Measurements from ENCODE around the gene PTPRZ1. TPM values are rescaled to one million over a fixed set of nuclear protein-coding genes. Genes with fewer than 3 reads are reported as not detected.

PTPRZ1 gene
- total and polyA plus RNA-seq, 4 experiments from 2014 or later, result not detected

DNA sequence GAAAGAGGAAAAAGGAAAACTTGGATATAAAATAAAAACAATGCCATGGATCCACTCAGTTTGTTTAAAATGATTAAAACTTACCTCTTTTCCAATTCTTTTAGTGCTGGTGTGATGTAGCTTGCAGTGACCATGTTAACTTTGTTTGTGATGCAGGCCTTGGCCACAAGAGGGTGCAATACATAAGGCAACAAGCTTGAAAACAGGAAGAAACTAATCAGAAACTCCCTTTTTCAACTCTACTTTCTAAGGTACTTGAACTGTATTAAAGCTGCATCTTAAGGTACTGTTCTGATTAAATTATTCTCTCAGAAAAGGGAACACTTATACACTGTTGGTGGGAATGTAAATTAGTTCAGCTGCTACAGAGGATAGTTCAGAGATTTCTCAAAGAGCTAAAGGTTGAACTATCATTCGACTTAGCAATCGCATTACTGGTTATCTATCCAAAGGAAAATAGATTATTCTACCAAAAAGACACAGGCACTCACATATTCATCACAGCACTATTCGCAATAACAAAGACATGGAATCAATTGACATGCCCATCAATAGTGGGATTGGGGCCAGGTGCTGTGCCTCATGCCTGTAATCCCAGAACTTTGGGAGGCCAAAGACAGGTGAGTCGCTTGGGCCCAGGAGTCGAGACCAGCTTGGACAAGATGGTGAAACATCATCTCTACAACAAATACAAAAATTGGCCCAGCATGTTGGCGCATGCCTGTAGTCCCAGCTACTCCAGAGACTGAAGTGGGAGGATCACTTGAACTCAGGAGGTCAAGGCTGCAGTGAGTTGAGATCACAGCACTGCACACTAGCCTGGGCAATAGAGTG is 220.2 kb downstream of the PTPRZ1 start:
- no peaks in the 10 kb centered on the region for H3K27me3 ChIP-seq (ENCODE audit: insufficient read depth, low read length)
- CTCF ChIA-PET (ENCODE audit: partially characterized antibody), result interaction anchor here (1.1 to 2.0 kb wide), 3 partner anchors 10 to 437 kb away, joined by 3 to 5 read pairs (median 3); no protein-coding TSS in a partner anchor
- POLR2A ChIA-PET (ENCODE audit: partially characterized antibody), result no interaction called here
- peak in 4 of 5 donors; percentile 22 to 34 (median 28) for DNase-seq
- H3K27ac ChIP-seq (ENCODE audit: low read depth, low read length), result no peak overlapping the region
- no peaks in the 10 kb centered on the region for H3K4me1 Mint-ChIP-seq
- no peaks in the 10 kb centered on the region for H3K36me3 Mint-ChIP-seq
- no peaks in the 10 kb centered on the region for H3K27me3 Mint-ChIP-seq
- H3K4me1 ChIP-seq (ENCODE audit: insufficient read depth, low read length), result no peaks in the 10 kb centered on the region
- no peaks in the 10 kb centered on the region for H3K36me3 ChIP-seq (ENCODE audit: insufficient read depth, low read length)
- H3K9me3 Mint-ChIP-seq, result peaks cover 0 to 3% (median 0%) of the 10 kb centered on the region in 8 donors
- H3K9me3 ChIP-seq (ENCODE audit: control insufficient read depth in 1 of 2, low read length in 2 of 2), result no peaks in the 10 kb centered on the region
- H3K4me3 ChIP-seq (ENCODE audit: low read length in 2 of 2), result no peak overlapping the region
- H3K27ac Mint-ChIP-seq, result peak overlapping the region in 1 of 7 donors; percentile 22
- no peak overlapping the region for H3K4me3 Mint-ChIP-seq
- intact Hi-C loops (cut with micrococcal nuclease), result loop anchor here (5.0 kb wide), 2 partner anchors 434 to 1059 kb away; no protein-coding TSS in a partner anchor

DNA sequence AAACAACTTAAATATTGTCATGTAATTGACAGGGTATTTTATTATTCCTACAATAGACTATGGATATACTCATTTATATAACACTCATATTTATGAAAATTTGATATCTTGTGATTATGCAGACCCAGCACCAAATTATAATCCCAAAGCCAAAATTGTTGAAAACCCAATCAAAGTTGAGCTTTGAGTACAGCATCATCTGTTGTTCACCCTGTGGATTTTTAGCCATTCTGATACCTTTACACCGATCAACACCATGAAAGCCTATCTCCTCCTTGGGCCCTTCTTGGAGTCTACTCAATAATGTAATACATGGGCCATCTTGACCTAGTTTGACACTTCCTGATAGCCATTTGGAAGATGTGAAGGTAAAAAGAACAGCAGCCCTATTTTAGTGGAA is 221.6 kb downstream of the PTPRZ1 start:
- DNase-seq, result no peak
- Histone ChIP-seq H3K36me3 (ENCODE audit: insufficient read depth, low read length) (no peaks in the 10 kb centered on the region), H3K9me3 (ENCODE audit: control insufficient read depth in 1 of 2, low read length in 2 of 2) (no peaks in the 10 kb centered on the region), H3K4me3 (ENCODE audit: low read length in 2 of 2) (no peak overlapping the region), H3K4me1 (ENCODE audit: insufficient read depth, low read length) (no peaks in the 10 kb centered on the region), H3K27ac (ENCODE audit: low read depth, low read length) (no peak overlapping the region), H3K27me3 (ENCODE audit: insufficient read depth, low read length) (no peaks in the 10 kb centered on the region)
- peaks cover 0 to 4% (median 0%) of the 10 kb centered on the region in 8 donors for H3K9me3 Mint-ChIP-seq
- POLR2A ChIA-PET (ENCODE audit: partially characterized antibody), result no interaction called here
- no peak overlapping the region for H3K27ac Mint-ChIP-seq
- H3K4me3 Mint-ChIP-seq, result no peak overlapping the region
- intact Hi-C loops (cut with micrococcal nuclease), result loop anchor here (5.0 kb wide), 2 partner anchors 433 to 1058 kb away; no protein-coding TSS in a partner anchor
- H3K36me3 Mint-ChIP-seq, result no peaks in the 10 kb centered on the region
- no peaks in the 10 kb centered on the region for H3K4me1 Mint-ChIP-seq
- CTCF ChIA-PET (ENCODE audit: partially characterized antibody), result no interaction called here
- no peaks in the 10 kb centered on the region for H3K27me3 Mint-ChIP-seq

DNA sequence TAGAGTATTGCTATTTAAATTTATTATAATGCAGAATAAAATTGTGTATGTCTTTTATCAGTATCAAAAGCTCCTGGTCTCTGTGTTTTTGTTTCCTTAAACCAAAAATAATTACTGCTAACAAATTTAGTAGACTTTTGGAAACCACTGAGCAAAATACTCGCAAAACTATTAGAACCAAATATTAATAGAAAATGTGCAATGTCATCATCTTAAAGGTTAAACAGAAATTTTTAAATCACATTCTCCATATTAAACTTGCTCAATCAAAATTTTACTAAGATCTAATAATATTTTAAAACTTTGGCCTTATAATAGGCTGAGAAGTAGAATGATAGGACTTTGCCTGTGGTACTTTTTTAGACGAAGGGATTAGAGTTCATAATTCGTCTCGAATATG is 222.7 kb downstream of the PTPRZ1 start:
- H3K27ac ChIP-seq (ENCODE audit: low read depth, low read length), result no peak overlapping the region
- peaks cover 0 to 7% (median 1%) of the 10 kb centered on the region in 8 donors for H3K9me3 Mint-ChIP-seq
- H3K36me3 Mint-ChIP-seq, result peaks cover 0 to 3% of the 10 kb centered on the region in 2 donors
- H3K36me3 ChIP-seq (ENCODE audit: insufficient read depth, low read length), result no peaks in the 10 kb centered on the region
- H3K27me3 Mint-ChIP-seq, result no peaks in the 10 kb centered on the region
- no peaks in the 10 kb centered on the region for H3K4me1 ChIP-seq (ENCODE audit: insufficient read depth, low read length)
- no peaks in the 10 kb centered on the region for H3K9me3 ChIP-seq (ENCODE audit: control insufficient read depth in 1 of 2, low read length in 2 of 2)
- no peak overlapping the region for H3K4me3 ChIP-seq (ENCODE audit: low read length in 2 of 2)
- H3K4me1 Mint-ChIP-seq, result no peaks in the 10 kb centered on the region
- POLR2A ChIA-PET (ENCODE audit: partially characterized antibody), result no interaction called here
- H3K27ac Mint-ChIP-seq, result no peak overlapping the region
- no peak overlapping the region for H3K4me3 Mint-ChIP-seq
- H3K27me3 ChIP-seq (ENCODE audit: insufficient read depth, low read length), result no peaks in the 10 kb centered on the region
- DNase-seq, result no peak
- CTCF ChIA-PET (ENCODE audit: partially characterized antibody), result no interaction called here
- intact Hi-C loops (cut with micrococcal nuclease), result no loop called here

DNA sequence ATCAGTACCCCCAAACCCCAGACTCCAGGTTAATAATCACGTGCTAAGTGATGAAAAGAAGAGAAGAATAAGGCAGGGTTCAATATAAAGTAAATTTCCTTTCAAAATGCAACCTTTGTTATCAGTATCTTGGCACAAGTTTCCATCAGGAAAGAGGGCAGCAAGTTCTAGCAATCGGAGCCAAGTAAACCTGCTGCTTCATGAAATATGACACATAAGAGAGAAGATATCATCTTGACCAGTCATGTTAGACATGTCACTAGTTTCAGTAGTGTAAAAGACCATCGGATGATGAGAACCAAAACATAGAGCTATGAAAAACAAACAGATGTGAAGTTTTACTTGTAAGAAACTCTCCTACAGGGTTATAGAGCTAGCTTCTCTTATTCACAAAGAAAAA is 227.1 kb downstream of the PTPRZ1 start:
- Mint-ChIP-seq H3K4me3 (no peak overlapping the region), H3K36me3 (peaks cover 2 to 16% of the 10 kb centered on the region in 2 donors), H3K27ac (no peak overlapping the region), H3K27me3 (no peaks in the 10 kb centered on the region), H3K4me1 (no peaks in the 10 kb centered on the region), H3K9me3 (peaks cover 0 to 33% (median 26%) of the 10 kb centered on the region in 8 donors)
- no peak for DNase-seq
- no peaks in the 10 kb centered on the region for H3K27me3 ChIP-seq (ENCODE audit: insufficient read depth, low read length)
- no peak overlapping the region for H3K4me3 ChIP-seq (ENCODE audit: low read length in 2 of 2)
- no peak overlapping the region for H3K27ac ChIP-seq (ENCODE audit: low read depth, low read length)
- POLR2A ChIA-PET (ENCODE audit: partially characterized antibody), result no interaction called here
- no peaks in the 10 kb centered on the region for H3K36me3 ChIP-seq (ENCODE audit: insufficient read depth, low read length)
- CTCF ChIA-PET (ENCODE audit: partially characterized antibody), result no interaction called here
- no peaks in the 10 kb centered on the region for H3K9me3 ChIP-seq (ENCODE audit: control insufficient read depth in 1 of 2, low read length in 2 of 2)
- H3K4me1 ChIP-seq (ENCODE audit: insufficient read depth, low read length), result no peaks in the 10 kb centered on the region
- intact Hi-C loops (cut with micrococcal nuclease), result no loop called here

DNA sequence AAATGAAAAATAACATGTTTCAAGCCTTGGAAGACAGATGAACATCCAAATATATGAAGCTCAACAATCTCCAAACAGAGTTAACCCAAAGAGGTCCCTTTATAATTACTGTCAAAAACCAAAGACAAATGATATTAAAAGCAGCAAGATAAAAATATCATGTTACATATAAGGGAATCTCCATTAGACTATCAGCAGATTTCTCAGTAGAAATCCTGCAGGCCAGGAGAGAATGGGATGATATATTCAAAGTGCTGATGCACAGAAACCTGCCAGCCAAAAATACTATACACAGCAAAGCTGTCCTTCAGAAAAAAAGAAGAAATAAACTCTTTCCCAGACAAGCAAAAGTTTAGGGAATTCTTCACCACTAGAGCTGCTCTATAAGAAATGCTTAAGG is 230.1 kb downstream of the PTPRZ1 start:
- DNase-seq, result no peak
- Mint-ChIP-seq H3K36me3 (peaks cover 2 to 39% of the 10 kb centered on the region in 2 donors), H3K9me3 (peaks cover 0 to 44% (median 35%) of the 10 kb centered on the region in 8 donors), H3K4me3 (no peak overlapping the region), H3K27me3 (no peaks in the 10 kb centered on the region), H3K4me1 (no peaks in the 10 kb centered on the region), H3K27ac (no peak overlapping the region)
- H3K27ac ChIP-seq (ENCODE audit: low read depth, low read length), result no peak overlapping the region
- H3K4me3 ChIP-seq (ENCODE audit: low read length in 2 of 2), result no peak overlapping the region
- no peaks in the 10 kb centered on the region for H3K36me3 ChIP-seq (ENCODE audit: insufficient read depth, low read length)
- ChIA-PET CTCF (ENCODE audit: partially characterized antibody) (interaction anchor here (1.3 kb wide), 1 partner anchor 10 kb away, joined by 5 read pairs; no protein-coding TSS in a partner anchor), POLR2A (ENCODE audit: partially characterized antibody) (no interaction called here)
- H3K9me3 ChIP-seq (ENCODE audit: control insufficient read depth in 1 of 2, low read length in 2 of 2), result no peaks in the 10 kb centered on the region
- intact Hi-C loops (cut with micrococcal nuclease), result no loop called here
- H3K27me3 ChIP-seq (ENCODE audit: insufficient read depth, low read length), result no peaks in the 10 kb centered on the region
- no peaks in the 10 kb centered on the region for H3K4me1 ChIP-seq (ENCODE audit: insufficient read depth, low read length)
